Measurements from ENCODE around the gene CPEB3.

Gene CPEB3

DNA sequence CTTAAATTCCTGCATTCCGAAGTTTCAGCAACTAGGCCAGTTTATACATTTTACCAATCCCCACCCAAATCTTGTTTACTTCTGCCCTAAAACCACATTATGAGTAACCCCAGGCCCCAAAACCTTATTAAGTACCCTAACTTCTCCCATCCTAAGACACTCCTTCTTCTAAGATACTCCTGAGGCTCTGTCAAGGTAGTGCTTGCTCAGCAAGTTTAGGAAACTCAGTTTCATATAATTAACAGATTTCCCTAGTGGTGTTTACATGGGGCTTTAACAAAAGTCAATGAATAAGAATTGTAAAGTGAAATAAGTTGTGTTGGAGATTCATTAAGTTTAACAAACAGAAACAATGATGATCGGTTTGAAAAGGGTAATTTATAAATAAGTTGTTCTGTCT lies 77.8 kb downstream of the CPEB3 start:
- DNase-seq (ENCODE audit: low read depth) = no peak

DNA sequence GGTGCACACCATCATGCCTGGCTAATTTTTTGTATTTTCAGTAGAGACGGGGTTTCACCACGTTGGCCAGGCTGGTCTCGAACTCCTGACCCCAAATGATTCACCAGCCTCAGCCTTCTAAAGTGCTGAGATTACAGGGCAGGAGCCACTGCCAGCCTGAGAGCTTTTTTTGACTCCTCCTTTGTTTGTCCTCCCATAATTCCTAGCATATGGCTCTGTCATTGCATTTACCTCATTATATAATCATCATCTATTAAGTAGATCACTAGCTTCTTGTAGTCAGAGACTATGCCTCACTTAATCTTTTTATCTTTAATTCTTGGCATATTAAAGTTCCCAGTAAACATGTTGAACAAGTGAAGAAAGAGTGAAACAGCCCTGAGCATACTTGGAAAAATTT lies 82.1 kb downstream of the CPEB3 start:
- no peak for DNase-seq (ENCODE audit: low read depth)

DNA sequence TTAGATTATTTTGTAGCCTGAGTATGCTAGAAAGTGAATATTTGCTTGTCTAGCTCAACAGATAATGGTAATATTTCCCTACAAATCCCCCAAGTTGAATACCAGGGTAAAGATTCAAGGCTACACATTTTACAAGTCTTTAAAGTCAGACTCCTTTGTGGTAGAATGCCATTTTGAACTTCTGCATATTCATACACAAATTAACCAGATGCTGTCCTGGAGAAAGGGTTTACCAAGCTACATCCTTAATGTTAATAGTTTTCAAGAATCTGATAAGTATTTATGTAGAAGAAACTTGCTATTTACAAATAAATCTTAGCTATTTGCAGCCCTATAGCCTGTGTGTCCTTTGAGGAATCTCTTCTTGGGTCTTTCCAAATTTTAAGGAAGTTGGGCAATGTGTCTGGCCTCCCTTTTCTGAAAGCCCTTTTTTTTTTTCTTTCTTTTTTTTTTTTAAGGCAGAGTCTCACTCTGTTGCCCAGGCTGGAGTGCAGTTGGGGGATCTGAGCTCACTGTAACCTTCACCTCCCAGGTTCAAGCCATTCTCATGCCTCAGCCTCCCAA lies 82.6 kb downstream of the CPEB3 start:
- no peak for DNase-seq (ENCODE audit: low read depth)

DNA sequence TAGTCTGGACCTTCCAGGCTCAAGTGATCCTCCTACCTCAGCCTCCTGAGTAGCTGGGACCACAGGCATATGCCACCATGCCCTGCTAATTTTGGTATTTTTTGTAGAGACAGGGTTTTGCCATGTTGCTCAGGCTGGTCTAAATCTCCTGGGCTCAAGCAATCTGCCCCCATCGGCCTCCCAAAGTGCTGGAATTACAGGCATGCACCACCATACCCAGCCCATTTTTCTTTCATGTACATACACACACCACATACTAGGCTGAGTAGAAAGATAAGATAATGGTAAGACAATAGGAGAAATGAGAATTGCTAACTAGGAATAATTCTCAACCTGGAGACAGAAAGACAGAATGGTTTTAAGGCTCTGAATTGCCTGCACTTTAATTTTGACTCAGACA lies 83.8 kb downstream of the CPEB3 start:
- DNase-seq (ENCODE audit: low read depth) = no peak

DNA sequence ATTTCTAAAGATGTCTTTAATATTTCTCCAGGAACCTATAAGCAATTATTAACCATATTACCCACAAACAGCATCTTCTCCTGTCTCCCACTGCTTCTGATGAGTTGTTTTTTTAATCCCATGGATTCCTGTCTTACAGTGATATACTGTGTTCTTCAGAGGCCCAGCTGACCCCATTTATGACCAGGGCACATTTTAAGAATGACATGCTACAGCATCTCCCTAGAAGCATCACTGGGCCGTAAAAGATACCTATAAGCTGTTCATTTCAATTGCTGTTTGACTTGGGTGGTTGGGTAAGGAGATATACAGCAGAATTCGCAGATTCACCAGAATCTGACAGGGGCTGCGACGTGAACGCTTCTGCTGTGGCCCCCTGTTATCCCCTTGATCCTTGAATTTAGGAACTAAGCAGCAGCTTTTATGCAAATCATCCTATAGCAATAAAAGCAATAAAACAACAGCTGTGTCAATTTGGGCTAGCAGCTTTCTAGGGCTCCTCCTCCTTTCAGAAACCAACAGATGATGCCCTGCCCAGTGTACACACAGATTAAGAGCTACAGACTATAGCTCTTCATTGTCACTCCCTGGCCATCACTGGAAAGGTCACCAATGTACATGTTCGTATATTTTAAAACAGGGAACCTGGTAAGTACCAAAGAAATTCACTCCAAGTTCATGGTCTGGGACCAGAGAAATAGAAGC lies 86.8 kb downstream of the CPEB3 start:
- DNase-seq (ENCODE audit: low read depth) = no peak

DNA sequence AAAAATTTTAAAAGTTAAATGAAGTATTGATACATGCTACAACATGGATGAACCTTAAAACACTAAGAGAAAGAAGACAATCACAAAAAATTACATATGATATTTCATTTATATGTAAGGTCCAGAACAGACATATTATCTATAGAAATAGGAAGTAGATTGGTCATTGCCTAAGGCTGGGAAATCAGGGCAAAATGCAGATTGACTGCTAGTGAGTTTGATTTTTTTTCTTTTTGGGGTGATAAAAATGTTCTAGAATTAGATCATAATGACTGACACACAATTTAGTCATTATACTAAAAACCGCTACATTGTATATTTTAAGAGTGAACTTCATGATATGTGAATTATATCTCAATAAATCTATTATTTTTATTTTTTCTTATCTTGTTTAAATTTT lies 88.3 kb downstream of the CPEB3 start:
- no peak for DNase-seq (ENCODE audit: low read depth)

DNA sequence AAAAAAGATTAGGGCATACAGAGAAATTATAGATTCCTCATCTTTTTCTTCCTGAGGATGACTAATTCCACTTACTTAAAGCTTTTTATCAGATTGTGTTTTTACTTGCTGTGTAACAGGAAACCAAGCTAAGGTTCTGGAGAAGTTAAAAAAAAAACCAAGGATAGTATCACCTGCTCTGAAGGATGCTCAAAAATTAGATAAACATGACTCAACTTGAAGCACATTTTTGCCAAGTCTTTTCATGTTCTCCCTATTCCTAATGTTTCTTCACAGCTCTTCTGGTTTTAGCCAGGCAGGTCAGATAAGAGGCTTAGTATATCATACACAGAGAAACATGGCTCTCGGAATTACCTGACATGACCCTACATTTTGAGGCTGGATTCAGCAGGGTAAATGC lies 90.3 kb downstream of the CPEB3 start:
- DNase-seq (ENCODE audit: low read depth) = no peak

DNA sequence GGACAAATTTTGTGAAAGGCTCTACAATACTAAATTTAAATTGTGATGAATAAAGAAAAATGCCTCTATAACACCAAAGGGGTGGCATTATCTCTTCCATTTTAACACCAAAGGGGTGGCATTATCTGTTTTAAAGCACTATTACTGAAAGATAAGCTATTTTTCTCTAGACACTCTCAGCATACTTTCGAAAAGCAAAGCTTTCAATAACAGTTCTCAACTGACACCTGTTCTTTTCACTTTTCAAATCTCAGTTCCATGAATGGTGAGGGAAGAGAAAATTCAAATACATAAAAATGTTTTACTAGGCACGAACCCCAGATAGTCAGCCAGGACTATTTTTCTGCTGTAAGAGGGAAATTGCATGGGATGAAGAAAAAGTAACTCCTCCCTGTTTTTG lies 103.8 kb downstream of the CPEB3 start:
- DNase-seq (ENCODE audit: low read depth) = no peak

DNA sequence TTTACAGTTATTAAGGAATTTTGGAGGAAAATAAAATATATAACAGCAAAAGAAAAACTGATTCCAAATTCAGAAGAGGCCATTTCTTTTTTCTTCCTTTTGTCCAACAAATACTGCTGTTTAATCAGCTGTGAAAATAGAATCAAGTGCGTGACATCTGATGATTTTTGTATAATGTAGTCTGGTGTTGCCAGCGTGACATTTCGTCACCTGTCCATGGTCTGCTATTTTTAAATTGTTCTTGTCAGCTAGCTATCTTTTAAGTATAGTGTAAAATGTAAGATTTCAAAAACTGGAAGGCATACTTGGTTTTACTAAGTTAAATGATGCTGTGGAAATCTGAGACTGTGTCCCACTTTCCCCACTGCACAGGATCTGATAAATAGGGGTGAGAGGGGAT lies 105.9 kb downstream of the CPEB3 start:
- DNase-seq (ENCODE audit: low read depth) = no peak

DNA sequence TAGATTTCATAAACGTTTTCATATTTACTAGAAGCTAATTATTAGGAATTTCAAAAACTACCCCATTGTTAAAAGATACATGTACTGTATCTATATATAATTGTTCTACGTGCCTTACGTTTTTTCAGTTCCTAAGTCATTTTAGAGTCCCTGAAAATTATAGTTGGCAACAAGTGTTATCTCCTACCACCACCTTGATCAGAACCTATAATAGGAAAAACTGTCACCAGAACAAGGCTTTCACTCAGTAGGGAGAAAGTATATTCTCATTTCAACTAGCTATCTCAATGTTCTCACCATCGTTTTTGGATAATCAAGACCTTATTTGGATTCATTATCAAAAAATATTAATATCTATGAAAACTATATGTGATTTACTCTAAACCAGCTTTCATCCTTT lies 107.7 kb downstream of the CPEB3 start:
- DNase-seq (ENCODE audit: low read depth) = no peak

DNA sequence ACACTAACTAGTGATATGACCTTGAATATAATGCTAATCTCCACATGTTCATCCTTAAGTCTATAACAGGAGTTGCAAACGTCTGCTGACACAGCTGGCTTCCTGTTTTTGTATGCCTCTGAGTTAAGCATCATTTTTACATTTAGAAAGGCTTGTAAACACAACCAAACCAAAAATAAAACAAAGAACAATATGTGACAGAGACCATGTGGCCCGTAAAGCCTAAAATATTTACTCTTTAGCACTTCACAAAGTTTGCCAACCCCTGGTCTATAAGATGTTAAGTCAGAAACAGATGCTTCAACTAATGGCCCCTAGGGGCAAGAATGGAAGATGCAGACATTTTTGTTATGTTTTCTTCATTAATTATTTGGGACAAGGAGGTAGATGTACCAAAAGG lies 109.3 kb downstream of the CPEB3 start:
- no peak for DNase-seq (ENCODE audit: low read depth)

DNA sequence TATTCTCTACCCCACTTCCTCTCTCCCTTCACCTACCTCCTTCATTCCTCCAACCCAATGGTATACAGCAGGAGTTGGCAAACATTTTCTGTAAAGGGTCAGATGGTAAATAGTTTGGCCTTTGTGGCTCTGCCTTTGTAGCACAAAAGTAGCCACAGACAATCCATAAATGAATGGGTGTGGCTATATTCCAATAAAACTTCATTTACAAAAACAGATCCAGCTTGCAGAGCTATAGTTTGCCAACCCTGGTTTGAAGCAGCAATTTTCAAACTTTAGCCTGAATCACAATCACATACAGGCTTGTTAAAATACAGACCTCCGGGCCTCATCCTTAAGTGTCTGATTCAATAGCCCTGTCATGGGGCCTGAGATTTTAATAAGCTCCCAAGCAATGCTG lies 110.5 kb downstream of the CPEB3 start:
- no peak for DNase-seq (ENCODE audit: low read depth)

DNA sequence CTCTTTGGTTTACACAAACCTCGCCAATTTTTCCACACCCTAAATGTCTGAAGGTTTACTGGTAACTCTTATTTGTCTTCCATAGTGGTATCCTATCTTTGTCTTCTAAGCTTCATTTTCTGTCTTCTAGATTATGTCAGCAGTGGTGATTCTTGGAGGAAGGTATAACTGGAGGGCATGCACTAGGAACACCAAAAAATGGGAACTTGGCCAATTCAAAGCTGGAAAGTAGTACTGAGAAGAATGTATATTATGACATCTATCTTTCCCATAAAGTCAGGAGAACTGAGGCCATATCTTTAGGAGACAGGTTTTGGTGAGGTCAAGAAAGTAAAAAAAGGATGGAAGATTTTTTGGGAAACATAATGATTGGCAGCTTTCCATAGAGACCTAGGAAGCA lies 113.3 kb downstream of the CPEB3 start:
- DNase-seq (ENCODE audit: low read depth) = no peak

DNA sequence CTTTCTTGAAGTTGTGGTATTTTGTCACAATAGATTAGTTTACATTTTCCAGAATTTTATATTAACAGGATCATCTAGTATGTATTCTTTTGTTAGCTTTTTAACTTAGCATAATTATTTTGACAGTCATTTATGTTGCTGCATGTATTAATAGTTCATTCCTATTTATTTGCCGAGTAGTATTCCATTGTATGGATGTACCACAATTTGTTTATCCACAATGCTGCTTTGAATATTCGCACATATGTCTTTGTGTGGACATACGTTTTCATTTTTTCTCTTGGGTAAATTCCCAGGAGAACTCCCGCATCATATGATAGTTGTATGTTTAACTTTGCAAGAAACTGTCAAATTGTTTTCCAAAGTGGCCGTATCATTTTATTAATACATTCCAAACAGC lies 115.7 kb downstream of the CPEB3 start:
- no peak for DNase-seq (ENCODE audit: low read depth)

DNA sequence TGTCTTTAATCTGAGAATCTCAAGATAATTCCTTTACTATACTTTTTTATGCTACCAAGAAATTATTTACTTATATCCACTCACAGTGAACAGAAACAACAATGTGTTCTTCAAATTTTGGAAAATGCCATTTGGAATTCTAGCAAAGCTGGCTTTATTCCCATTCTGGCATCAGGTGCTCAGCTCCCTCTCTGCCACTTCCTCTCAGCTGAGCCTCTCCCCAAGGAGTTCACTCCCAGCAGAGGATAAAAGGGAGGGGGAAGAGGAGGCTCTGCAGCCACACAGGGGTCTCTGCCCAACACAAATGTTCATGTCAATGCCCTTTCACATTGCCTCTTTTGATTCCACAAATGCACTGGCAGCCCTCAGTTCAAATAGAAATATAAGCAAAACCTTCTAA lies 116.9 kb downstream of the CPEB3 start:
- no peak for DNase-seq (ENCODE audit: low read depth)

DNA sequence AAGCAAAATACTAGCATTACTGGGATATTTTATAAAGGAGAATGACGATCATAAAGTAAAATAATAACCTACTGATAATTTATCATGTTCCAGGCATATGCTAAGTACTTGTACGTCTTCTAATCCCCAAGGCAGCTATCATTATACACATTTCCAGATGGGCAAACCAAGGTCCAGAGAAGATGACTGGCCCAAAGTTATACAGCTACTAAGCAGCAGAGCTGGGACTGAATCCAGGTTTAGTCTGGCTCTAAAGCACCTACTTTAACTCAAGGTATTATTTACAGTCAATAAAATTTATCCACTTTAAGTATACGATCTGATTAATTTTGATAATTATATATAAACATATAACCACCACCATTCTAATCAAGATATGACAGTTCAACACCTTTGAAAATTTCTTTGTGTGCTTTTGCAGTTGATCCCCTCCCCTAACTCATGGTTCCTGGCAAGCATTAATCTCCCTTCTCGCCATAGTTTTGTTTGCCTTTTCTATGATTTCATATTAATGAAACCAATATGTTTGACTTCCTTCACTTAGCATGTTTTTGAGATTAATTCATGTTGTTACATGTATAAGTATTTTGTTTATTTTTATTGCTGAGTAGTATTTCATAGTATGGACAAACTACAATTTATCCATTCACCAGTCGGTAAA lies 126.7 kb downstream of the CPEB3 start:
- DNase-seq (ENCODE audit: low read depth) = no peak

DNA sequence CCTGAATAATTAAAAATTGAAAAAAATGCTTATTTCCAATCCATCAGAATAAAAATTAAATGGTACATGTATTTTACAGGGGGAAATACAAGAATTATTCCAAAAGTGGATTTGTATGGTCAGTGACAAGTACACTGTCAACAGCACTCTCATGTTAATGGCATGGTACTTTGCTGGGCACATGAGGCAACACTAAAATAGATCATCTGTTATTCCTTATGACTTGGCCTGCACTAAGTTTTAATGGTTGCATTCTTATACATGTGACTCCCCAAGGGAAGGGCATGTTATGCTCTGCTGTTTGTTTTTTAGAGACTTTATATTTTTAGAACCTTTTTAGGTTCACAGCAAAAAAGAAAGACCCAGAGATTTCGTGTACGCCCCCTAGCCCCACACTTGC lies 128.3 kb downstream of the CPEB3 start:
- no peak for DNase-seq (ENCODE audit: low read depth)

DNA sequence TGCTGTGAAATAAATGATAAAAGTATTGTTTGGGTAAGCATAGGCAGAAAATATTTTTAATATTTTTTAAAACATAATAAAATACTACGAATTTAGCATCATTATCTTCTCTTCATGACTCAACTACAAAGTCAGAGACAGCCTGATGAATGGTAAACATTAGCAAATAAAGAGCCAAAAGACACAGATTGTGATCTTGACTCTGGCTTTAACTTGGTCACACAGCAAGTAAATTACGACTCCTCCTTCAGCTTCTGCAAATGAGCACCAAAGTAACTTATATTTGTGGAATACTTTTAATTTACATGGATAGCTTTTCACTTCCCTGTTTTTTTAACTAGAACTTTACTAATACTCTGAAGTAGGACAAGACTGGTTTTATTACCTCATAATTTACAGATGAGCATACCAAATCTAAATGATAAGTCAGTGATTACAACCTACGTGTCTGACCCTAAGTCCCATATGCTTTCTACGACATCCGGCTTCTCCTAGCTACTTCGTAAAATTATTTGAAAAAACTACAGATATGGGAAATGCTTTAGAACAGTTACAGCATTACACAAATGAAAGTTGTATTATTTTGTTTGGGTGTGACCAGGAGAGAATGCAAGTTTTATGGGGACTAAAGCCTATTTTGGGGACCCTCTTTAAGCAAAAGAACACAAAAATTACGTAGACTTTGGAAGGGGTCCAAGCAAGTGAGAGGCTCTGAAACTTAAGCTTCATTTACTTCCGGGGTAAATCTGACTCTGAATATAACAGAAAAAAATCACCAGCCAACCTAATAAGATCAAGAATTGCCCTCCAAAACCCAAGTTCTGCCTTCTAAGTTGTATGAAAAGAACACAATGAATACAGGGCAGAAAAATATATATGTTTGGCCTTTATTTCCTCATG lies 133.8 kb downstream of the CPEB3 start:
- DNase-seq (ENCODE audit: low read depth) = no peak

DNA sequence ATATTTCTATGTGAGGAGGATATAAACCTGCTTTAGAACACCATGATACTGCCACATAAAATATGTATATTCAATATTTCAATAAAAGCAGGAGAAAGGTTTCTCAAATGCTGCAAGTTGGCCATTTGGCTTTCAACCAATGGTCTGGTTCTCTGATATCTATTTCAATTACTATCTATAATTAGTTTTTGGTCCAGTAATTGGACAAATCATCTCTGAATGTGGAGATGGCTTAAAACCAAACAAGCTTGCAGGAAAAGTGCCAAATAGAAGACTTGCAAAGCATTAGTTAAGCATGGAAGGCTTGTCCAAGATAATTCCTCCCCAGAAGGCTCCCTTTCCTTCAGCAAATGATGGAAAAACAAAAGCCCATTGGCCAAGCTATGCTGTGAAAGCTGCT lies 140.1 kb downstream of the CPEB3 start:
- no peak for DNase-seq (ENCODE audit: low read depth)

DNA sequence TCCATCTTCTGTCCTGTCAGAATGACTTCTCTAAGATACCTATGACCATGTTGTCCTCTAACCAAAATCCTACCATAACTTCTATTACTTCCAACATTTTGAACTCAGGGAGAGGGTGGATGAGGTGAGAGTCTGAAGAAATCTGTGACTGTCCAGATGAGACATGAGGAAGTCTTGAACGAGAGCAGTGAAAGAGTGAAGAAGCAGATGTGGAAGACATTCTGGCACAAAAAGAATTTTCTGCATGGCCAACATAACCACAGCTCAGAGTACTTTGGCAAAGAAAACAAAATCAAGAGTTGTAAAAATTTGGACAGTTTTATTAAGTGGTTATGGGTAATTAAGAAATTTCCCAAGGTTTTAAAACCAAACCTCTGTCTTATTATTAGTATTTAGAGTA lies 141.6 kb downstream of the CPEB3 start:
- no peak for DNase-seq (ENCODE audit: low read depth)

DNA sequence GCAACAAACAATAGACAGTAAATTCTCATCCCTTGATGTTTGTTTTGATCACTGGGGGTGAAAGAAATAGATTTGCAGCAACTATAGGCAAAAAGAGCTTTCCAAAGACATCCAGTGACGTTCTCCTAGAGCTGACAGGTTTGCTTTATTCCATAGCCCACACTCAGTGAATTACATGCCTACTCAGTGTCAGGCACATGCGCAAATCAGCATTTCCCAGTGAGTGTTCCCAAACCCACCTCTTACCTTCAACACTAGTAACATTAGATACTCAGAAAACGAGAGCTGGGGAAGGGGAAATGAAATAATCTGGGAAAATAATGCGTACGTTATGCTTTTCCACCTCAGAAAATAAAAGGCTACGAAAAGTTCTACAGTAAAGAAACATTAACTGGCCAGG lies 144.1 kb downstream of the CPEB3 start:
- DNase-seq (ENCODE audit: low read depth) = no peak

DNA sequence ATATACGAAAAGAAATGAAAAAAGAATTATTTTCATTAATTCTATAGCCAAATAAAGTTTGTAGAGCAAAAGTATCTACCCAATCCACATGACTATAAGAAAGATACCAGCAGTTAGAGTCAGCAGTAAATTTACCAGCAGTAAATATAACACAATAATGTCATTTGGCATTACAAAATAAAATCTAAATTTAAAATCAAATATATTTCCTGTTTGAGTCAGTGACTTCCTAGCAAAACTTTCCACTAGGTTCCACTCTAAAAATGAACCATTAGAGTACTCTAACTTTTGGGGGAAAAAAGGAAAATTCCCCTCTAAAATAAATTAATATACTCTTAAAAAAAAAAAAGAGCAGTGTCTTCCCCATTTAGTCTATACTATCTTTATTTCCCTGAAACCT lies 144.8 kb downstream of the CPEB3 start:
- no peak for DNase-seq (ENCODE audit: low read depth)

DNA sequence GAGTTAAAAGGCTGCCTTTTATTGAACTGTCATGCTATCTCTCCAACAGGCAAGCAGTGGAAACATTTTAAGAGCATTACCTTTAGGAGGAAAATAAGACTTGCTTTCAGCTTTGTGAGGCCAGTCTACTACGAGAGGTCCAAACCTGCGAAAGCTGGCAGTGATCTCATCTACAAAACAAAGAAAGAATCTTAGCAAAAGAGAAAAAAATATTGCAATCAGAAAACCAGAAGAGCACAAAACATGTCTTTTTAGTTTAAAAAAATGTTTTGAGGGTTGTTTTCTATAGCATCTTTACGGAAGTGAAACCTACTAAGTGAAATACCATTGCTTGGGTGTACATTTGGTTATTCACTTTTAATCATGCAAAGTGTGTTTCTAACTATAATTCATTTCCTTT lies 147.9 kb downstream of the CPEB3 start:
- no peak for DNase-seq (ENCODE audit: low read depth)
